SW480 (cell line): ENCODE results near the gene CBFA2T3.

Source experiments
- DNase-seq: peaks from one replicate; pipeline ENCODE4 v3.0.0-alpha.2; 2016; ENCODE audit warnings: low spot score

Gene CBFA2T3

DNA sequence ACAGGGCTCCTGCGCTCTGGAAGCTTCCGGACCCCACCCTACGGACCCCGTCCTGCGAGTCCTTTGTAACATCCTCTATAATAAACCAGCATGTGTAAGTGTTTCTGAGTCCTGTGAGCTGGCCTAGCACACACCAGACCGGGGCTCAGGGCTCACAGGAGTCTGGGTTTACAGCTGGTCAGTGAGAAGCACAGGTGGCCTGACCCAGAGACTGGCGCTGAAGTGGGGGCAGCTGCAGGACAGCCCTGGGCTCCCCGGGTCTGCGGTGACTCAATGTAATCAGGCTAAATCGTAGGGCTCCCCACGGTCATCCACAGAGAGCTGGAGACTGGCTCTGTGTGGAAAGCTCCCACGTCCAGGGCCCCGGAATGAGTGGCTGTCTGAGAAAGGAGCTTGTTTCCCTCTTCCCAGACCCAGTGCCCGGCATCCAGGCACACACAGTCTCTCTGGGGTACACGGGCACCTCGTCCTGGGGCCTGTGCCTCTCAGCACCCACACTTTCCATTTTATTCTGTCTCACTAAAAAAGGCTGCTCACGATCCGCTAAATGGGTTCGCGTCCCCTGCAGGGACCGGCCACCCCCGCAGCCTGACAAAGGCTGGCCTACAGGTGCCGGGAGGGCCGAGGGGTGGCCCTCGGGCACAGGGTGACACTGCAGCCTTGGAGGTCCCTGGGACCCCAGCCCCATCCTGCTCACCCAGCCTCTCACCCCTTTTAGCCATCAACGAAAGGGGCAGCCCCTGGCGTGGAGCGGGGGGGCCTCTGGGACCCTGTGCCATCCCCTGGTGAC, 18.9 kb upstream of the CBFA2T3 start:
- no peak for DNase-seq

DNA sequence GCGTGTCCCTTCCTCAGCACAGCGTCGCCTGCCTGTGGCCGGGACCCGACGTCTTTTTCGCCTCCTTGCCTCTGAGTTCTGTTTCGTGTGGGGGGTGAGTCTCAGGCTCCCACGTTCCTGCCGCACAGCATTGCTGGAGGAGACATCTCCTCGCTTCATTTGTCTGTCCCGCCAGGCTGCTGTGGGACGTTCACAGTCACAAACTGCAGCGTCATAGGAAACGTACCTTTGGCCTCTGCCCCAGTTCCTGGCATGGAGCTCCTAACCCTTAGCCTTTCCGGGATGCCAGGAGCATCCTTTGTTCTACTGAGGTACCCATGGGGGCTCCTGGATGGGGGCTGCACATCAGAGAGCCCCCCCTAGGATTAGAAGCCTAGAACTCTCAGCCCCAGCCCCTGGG, 18.2 kb upstream of the CBFA2T3 start:
- DNase-seq, result no peak

DNA sequence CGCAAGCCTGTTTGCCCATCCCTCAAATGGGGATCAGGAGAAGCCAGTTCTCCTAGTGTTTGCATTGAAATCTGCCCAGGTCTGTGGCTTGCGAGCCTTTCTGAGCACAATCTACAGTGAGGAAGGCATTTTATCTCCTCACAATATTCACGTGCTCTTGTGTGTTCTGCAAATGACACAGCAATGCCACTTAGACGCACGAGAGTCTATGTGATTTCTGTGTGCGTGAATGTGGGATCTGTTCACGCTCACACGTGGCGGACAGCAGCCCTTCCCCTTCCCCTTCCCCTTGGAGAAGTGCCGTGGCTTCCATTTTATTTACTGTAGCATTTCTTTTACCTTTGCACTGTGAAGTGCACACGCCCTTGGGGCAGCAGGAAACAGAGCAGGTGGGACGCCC, 17.7 kb upstream of the CBFA2T3 start:
- DNase-seq, result no peak

DNA sequence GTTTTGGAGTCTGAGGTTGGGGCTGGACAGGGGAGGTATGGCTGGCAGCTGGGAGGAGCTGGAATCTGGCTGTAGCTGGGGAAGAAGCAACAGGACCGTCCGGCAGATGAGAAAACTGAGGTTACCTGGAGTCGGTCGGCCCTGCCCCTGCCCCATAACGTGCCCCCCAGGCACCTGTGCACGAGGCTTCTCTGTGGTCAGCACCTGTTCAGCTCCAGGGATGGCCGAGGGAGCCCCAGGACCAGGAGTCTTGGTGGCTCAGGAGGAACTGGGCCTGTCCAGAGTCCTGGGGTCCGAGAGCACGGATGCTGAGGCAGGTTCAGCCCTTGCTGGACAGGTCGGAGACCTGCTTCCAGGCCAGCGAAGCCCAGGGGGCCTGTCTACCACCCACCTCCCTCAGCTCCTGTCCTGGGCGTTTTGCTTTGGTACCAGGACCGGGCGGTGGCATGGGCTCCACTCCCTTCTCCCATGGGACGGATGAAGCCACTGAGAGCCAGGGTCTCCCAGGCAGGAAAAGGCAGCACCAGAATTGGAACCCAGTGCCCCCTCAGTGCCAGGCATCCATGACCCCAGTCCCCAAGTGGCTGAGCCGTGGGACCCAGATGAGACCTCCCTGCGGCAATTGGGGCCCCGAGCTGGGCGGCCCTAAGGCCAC, 17.1 kb upstream of the CBFA2T3 start:
- DNase-seq, result no peak

DNA sequence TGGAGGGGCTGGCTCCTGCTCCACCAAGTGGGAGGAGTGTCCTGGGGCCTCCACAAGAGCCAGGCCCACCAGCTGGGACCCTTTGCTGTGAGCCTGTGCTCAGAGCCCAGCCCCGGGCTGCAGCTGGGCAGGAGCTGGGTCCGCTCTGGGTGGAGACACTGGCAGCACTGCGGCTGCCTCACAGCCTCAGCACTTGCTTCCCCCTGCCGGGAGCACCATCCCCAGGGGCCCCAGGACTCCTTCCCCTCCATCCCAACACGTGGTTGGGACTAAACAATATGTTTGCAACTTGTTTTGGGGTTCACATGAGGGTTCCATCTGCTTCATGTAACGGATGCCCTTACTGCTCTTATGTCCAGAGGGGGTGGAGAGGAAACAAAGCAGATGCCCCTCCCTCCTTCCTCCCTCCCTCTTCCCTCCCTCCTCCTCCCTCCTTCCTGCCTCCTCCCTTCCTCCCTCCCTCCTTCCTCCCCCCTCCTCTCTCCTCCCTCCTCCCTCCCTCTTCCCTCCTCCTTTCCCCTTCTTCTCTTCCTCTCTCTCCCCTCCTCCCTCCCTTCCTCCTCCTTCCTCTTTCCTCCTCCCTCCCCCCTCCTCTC, 16.3 kb upstream of the CBFA2T3 start:
- DNase-seq, result no peak

DNA sequence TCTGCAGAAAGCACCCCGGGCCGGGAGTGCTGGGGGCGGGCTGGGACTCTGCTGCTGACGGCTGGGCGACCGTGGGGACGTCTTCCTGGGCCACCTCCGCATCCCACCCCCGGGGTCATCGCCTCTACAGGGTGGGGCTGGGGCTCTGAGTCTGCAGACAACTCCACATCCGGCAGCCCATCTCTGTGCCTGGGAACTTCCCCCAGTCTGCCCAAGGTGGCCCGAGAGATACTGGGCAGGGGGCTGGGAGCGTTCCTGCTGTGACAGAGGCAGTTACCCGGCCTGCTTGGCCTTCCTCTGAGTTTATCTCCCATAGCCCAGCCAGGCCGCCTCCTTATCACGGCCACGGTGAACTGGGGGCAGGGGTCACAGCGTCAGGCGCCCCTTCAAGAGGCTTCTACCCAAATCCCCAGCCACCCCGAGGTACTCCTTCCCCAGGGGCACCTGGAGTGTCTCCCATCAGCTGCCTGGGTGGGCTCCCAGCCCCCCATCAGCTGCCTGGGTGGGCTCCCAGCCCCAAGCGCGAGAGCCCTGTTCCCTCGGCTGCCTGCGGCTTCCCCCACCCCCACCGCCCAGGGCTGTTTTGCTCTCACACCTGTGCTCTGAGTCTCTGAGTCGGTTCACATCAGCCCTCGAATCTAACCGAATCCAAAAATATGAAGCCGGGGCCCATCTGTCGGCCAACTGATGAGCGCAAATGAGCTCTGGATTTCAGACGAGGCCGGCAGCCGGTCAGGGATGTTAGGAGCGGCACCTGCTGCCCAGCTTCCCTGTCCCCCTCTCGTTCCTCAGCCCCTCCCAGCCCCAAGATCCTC, 15.6 kb upstream of the CBFA2T3 start:
- no peak for DNase-seq

DNA sequence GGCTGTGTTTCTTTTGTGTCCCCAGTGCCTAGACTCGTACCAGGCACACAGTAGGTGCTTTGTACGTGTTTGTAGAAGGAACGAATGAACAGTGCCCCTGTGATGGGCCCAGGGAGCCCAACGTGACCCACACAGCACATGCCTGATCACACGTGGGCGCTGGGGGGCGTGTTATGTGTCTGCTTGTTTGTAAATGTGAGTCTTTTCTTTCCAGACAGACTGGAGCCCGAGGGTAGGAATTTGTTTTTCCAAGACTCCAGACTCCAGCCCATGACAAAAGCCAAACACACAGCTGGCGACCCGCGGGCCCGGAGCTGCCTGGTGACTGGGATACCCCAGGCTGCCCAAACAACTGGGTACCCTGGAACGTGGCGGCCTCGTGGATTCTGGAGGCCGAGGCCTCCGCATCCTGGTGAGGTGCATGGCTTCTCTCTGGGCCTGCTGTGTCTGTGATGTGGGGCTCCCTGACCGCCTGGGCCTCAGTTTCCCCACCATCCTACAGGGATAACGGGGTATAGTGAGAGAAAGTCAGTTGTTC, 14.9 kb upstream of the CBFA2T3 start:
- DNase-seq, result no peak

DNA sequence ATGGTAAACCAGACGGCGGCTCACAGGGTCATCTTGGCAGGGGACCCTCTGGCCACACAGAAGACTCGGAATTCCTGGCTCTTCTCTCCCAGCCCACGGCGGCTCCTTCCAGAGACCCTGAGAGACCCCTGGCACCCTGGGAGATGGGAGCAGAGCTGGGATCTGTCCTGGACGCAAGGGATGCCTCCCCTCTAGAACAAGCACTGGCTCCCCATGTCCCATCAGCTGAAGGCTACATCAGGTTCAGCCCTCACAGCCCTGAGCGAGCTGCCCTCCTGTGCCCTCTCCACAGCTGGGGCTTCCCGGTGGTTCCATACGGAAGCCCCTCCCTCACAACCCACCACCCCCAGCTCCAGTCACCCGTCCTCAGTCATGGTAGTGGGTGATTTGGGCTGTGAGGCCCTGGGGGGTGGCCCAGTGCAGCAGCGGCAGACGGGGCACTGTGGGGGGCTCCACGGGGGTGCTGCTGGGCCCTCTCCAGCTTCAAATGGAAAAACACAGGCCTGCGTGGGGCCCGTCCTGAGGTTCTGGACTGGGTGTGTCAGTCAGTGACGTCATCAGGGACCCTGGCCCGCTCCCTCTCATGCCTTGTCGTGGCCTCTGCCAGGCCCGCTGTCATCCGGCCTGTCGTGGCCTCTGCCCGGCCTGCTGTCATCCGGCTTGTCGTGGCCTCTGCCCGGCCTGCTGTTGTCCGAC, 13.0 kb upstream of the CBFA2T3 start:
- DNase-seq, result no peak

DNA sequence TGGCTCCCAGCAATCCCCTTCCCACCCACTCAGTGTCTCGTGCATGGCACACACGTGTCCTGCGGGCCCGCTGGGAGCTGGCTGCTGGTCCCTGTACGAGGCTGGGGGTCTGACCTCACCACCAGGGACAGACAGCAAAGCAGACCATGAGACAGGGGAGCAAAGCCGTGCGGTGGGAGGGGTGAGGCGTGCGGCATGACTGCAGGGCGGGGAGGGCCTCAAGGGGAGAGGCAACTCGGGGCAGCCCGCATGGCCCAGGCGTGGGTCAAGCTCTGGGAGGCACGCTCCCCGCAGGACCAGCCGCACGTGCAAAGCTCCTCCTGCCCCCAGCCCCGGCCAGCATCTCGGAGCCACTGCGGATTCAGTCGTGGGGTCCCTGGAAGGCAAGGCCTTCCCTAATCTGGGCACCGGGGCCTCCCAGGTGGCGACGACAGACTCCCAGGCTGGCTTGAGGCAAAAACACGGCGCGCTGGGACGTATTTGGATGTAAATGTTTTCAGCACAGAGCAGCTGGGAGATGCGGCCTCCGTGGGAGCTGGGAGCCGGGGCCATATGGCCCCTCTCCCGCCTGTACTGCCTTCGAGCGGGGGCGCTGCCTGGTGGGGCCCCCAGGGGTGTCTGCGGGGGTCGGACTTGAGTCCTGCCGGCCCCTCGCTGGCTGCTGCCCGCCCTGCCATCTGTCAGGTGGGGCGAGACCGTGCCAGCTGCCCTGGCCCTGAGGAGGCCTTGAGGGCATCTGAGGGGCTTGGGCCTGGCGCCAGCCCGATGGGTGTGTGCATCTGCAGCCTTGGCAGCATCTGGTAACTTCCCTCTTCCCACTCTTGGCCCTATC, 12.2 kb upstream of the CBFA2T3 start:
- no peak for DNase-seq

DNA sequence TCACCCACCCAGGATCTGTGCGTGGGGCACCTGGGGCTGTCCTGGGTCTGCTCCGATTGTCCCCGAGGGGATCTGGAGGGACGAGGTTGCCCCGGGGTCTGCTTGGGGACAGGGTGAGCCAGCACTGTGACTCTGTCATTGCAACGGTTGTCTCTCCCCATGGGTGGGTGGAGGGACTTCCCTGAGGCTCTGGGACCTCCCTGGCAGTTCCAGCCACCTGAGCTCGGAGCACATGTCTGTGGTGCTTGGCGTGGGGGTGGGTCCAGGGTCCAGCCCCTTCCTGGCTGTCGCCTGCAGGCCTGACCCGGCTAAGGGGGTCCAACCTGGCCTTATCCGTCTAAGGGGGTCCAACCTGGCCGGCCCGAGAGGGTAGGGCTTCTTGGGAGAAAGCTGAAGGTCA, 8.5 kb upstream of the CBFA2T3 start:
- no peak for DNase-seq

DNA sequence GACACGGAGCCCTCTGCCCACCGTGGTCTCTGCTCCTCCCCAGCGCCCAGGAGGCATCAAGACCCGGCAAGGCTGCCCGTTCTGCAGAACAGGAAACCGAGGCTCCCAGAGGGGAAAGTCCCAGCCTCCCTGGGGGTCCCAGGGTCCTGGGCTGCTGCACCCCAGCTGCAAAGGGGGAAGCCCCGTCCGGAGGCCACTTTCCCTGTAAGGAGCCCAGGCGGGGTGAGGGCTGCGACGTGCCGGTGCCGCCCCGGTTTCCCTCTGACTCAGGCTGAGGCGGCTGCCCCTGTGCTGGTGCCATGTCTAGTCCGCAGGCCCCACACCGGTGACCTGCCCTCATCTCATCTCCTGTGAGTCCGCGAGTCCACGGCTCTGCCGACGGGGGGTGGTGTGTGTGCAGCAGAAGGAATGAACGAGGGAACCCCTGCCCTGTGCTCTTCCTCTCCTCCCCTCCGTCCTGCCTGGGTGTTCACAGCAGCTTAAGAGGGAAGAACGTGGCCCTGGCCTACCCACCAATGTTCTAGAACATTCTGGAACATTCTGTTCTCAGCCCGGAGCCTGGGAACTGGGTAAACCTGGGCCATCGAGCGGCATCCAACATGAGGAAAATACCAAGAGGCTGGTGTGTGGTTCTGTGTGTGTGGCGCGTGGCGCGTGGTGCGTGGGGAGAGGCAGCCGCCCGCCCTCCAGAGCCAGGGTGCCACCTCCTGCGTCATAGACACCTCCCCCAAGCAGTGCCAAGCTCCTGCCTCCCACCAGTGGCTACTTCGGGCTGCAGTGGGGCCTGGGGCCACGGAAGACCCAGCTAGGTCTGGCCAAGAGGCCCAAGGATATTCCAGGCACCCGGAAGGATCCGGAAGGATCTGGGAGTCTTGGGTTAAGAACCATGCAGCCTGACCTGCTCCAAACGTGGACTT, 7.0 kb upstream of the CBFA2T3 start:
- no peak for DNase-seq

DNA sequence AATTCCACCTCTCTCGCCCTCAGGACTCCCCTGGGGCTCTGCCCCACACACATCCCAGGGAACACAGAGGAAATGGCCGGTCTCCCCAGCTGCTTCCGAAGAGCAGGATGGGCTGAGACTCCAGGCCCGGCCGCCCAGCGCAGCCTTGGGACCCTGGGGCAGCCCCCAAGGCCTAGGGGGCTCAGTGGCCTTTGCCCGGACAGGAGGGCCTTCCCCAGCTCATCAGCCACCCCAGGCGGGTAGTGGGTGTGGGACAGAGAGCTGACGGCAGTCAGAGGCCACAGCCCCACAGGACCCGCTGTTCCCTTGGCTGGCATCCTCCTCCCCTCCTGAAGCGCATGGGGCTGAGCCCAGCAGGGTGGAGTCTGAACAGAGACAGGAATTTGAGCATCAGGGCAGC, 6.2 kb upstream of the CBFA2T3 start:
- no peak for DNase-seq

DNA sequence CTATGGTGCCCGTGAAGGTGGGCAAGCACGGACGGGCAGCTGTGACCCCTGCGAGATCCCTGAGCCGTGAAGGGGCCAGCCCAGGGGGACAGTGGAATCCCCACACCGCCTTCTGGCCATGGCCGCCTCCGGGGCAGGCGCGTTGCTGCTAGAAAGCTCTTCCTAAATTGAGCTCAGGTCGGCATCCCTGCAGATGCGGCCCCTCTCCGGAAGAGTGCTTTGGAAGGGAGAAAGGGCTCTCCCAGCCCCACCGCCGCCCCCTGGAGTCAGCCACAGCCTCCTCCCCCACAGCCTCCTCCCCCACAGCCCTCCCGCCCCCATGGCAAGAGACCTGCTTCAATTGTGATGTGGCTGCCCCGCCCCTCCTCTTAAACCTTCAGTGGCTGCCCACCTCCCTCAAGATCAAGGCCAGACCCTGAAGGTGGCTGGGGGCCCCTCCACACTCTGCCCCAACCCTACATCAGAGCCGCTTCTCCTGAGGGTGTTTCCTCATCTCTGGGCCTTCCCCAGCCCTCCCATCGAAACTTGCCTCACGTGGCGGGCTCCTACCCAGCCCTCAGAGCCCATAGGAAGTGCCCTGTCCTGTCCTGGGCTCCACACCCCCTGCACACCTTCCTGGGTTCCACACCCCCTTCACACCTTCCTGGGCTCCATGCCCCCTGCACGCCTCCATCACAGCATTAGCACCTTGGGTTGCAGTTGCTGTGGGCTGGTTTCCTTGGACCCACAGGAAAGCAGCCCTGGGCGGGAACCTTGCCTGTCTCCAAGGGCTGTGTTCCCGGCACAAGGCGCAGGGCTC, 5.5 kb upstream of the CBFA2T3 start:
- no peak for DNase-seq

DNA sequence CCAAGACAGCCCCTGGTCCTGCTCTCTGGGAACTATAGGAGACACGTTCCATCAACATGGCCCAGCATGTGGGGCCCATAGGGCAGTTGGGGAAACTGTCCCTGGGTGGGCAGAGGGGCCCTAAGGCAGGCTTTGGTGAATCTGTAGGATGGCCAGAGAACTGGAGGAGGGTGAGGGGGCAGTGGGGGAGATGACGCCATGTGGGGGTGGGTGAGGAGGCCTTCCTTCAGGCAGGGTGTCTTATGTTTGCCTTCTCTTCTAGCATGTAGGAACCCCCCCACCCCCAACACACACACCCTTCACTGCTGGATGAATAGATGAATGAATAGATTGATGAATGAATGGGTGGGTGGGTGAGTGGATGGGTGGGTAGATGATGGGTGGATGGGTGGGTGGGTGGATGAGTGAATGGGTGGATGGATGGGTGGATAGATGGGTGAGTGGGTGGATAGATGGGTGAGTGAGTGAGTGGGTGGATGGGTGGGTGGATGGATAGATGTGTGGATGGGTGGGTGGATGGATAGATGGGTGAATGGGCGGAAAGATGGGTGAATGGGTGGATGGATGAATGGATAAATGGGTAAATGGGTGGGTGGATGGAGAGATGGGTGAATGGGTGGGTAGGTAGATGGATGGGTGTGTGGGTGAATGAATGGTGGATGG, 2.5 kb upstream of the CBFA2T3 start:
- no peak for DNase-seq

DNA sequence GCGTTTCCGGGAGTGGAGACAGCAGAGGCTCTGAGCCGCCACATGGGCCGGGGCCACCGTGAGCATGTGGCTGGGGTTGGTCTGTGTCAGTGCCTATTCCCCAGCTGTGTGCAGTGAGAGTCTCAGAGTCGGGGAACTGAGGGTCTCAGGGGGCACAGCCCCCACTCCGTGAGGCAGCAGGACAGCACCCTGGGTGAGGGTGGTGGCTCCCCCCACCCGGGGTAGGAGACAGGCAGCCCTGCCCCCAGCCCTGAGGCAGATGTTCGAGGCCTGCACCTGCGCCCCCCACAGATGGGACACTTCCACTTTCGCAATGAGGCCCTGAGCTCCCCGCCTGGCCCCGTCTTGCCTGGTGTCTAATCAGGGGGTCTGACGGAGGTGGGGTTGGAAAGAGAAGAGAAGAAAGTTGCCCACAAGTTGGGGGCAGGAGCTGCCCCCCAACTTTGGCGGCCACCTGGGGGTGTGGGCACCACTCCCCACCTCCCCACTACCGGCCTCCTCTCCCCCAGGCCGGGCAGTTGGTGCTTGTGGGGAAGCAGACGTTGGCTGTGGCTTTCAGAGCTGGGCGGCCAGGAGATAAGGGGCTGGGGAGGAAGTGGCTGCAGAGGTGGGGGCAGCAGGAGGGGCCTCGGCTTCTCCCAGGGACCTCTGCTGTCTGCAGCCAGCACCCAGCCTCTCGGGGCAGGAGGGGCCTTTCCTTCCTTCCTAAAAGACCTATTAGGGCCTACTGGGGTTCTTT, 1.8 kb upstream of the CBFA2T3 start:
- DNase-seq, result no peak

DNA sequence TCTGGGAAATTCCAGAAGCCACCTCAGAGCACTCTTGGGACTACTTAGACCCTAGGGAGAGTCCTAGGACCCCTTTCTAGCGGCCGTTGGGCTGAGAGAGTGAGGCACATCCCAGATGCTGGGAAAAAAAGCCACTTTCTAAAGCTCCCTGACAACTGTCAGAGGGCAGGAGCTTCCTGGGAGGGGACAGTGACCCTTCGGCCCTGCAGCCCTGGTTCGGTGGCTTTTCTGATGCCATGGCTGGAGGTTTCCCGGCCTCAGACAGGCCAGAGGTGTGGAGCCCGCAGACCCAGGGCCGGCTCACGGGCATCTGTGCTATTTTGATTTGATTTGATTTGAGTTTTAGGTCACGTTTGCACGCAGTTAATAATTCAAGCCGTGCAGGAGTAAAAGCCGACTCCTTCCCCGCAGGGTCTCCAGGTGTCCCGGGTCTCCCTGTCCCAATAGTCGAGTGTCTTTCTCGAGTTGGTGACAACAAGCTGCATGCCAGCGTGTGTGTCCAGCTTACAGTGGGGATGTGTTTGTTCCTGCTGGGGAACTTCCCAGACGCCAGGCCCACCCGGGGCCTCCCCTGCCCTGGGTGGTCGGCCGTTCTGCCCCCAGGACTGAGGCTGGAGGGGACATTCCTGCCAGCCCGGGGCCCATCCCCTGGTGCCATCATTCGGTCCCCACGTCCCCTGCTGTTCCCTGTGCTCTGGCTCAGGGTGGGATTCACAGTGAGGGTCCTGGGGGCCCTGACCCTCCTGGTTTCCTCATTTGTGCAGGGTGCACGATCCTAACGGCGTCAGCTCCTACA, 1.0 kb upstream of the CBFA2T3 start:
- DNase-seq, result no peak
